Spleen (tissue), 7 donors: ENCODE measurements around the gene FBXO9.

Source experiments
- POLR2A ChIP-seq, 3 donors: fragments of 450-650 bp; IDR thresholded peaks; one replicate each; pipeline ENCODE4 v1.5.1; 2017; ENCODE audit warnings: antibody characterized with exemption in 3 of 3, mild to moderate bottlenecking in 1 of 3
- POLR2AphosphoS5 ChIP-seq, 3 donors: sonication (generic); formaldehyde crosslinking; IDR thresholded peaks; one replicate each; pipeline ENCODE4 v1.5.1; 2017; ENCODE audit warnings: antibody characterized with exemption in 3 of 3
- TF ChIP-seq, protein P1 (sequence below), 11 experiments: fragments of 200-600 bp in 7 of 11; fragments of 450-650 bp in 4 of 11; sonication (generic) in 4 of 11; IDR thresholded peaks in 8 of 11; conservative IDR thresholded peaks in 3 of 11; 1 replicate in 7 of 11; 2 replicates in 4 of 11; pipeline versions ENCODE4 v1.4.0 to v1.8.0; 2016 to 2021; ENCODE audit warnings: antibody characterized with exemption in 11 of 11, inconsistent platforms in 4 of 11, mild to moderate bottlenecking in 1 of 11
- donor health status: DM: no; HTN: no; CAD: no; lungs with moderate emphysema.
- donor health status: DM: no; HTN: no; CAD: no.
- donor health status: DM: no; HTN: no; CAD: no.

DNA sequence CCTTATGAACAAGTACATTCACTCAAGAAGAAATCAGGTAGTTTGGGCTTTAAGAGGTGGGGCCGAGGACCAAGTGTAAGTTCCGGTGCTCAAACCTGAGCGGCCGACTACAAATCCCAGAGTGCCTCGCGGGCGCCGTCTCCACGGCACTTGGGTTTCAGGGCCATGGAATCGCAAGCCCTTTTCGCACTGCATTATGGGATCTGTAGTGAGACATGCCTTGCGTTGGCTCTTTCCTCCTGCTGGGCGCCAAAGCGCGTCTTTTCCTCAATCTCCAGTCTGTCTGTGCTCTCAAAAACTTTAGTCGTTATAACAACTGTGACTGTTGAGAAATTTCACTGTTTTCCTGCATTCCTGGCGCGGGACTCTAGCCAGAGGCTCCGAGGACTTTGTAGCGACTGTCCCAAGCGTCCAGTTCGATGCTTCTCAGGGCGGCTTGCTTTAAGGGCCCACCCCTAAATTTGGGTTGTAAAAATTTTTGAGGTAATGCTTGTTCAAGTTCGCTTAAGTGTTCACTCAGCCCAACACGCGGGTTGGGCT lies 408 bp upstream of the FBXO9 start:
- TF ChIP-seq, protein P1, sequence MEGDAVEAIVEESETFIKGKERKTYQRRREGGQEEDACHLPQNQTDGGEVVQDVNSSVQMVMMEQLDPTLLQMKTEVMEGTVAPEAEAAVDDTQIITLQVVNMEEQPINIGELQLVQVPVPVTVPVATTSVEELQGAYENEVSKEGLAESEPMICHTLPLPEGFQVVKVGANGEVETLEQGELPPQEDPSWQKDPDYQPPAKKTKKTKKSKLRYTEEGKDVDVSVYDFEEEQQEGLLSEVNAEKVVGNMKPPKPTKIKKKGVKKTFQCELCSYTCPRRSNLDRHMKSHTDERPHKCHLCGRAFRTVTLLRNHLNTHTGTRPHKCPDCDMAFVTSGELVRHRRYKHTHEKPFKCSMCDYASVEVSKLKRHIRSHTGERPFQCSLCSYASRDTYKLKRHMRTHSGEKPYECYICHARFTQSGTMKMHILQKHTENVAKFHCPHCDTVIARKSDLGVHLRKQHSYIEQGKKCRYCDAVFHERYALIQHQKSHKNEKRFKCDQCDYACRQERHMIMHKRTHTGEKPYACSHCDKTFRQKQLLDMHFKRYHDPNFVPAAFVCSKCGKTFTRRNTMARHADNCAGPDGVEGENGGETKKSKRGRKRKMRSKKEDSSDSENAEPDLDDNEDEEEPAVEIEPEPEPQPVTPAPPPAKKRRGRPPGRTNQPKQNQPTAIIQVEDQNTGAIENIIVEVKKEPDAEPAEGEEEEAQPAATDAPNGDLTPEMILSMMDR (IDR thresholded peaks at IDR 0.05 in 8 of 11, conservative IDR thresholded peaks at IDR 0.05 in 3 of 11): peak in 5 of 11 experiments; percentile 11 to 48 (median 33)
- TF ChIP-seq POLR2A (IDR thresholded peaks at IDR 0.05): peak in 1 of 3 donors; percentile 4
- peak in 2 of 3 donors; percentile 4 to 77 for TF ChIP-seq POLR2AphosphoS5 (IDR thresholded peaks at IDR 0.05)
